Measurements from ENCODE around the gene DTX3.
"Not testable (repeated sequence)": the region's sequence is repeated elsewhere in the genome, so short reads cannot be mapped to it uniquely, and the experiment has no call there.

The DTX3 gene

DNA sequence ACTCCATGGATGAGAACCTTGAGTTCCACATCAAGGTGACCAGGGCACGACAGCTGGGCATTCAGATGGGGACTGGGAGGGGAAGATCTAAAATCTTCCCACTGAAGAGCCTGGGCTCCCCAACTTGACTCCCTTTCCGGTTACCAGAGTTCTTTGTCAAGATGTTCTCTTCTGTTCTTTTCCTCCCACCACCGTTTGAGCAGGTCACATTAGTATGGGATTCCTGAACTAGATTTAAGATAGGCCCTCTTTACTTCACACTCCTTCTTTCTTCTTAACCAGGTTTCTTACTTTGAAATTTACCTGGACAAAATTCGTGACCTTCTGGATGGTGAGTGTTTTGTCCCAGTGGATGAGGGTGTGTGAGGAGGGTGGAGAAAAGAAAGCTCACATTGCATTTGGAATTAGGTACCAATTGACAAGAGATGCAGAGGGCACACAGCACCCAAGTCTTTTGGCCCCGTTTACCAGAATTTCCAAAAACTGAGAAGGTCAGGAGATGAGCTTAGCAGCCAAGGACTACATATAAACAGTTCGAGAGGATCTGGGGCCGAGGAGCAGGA is 40.4 kb upstream of the DTX3 start:
- DNase-seq: no peak
- 100% methylated on average over 4 of the region's 7 CpGs for WGBS (ENCODE audit: insufficient coverage)
- H3K27me3 ChIP-seq (replicated peaks in 2 of 5; ENCODE audit: control insufficient read depth in 4 of 5, insufficient read depth in 5 of 5, low read length in 4 of 5): peaks cover 0 to 6% (median 0%) of the 10 kb centered on the region in 5 experiments
- no peak overlapping the region for H3K4me3 ChIP-seq (ENCODE audit: control insufficient read depth in 1 of 7, extremely low read depth in 1 of 7, insufficient read depth in 4 of 7, low read depth in 2 of 7, low read length in 6 of 7)
- H3K36me3 ChIP-seq (ENCODE audit: control insufficient read depth in 4 of 4, insufficient read depth in 4 of 4, low read length in 3 of 4): peaks cover 0 to 2% (median 0%) of the 10 kb centered on the region in 4 experiments
- no peak overlapping the region for H3K27ac ChIP-seq (ENCODE audit: insufficient read depth in 1 of 2, low read depth in 1 of 2, low read length in 2 of 2, poor library complexity in 1 of 2, severe bottlenecking in 2 of 2)
- no peaks in the 10 kb centered on the region for H3K9me3 ChIP-seq (ENCODE audit: control extremely low read depth in 1 of 5, control insufficient read depth in 4 of 5, insufficient read depth in 2 of 5, low read depth in 1 of 5, low read length in 4 of 5)
- peaks cover 0 to 7% (median 2%) of the 10 kb centered on the region in 4 experiments for H3K4me1 ChIP-seq (ENCODE audit: control extremely low read depth in 1 of 4, control insufficient read depth in 4 of 4, insufficient read depth in 4 of 4, low read length in 3 of 4)
- ChIA-PET POLR2A (interaction anchor here (0.5 kb wide), 1 partner anchor 44 kb away, joined by 3 read pairs; the partner anchor contains the start of gene DDIT3), CTCF (interaction anchor here (0.6 to 3.7 kb wide), 2 partner anchors 19 to 163 kb away, joined by 4 to 15 read pairs; no protein-coding TSS in a partner anchor)

DNA sequence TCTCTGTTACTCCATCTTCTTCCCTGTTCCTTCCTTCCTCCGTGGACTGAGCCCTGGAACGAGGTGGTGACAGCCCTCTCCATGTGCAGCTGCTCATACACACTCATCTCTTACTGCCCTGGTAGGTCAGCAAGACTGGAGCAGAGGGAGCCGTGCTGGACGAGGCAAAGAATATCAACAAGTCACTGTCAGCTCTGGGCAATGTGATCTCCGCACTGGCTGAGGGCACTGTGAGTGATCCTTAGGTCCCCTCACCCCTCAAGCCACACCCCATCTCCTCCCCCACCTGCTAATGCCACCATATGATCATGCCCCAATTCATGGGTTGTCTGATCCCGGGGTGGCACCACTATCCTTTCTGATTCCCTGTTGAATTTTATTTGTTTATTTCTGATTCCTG is 35.8 kb upstream of the DTX3 start:
- ChIA-PET CTCF (interaction anchor here (0.9 to 1.6 kb wide), 4 partner anchors 13 to 54 kb away, joined by 3 to 6 read pairs (median 3); no protein-coding TSS in a partner anchor), POLR2A (no interaction called here)
- DNase-seq: no peak
- peaks cover 0 to 5% (median 0%) of the 10 kb centered on the region in 5 experiments for H3K27me3 ChIP-seq (replicated peaks in 2 of 5; ENCODE audit: control insufficient read depth in 4 of 5, insufficient read depth in 5 of 5, low read length in 4 of 5)
- no peaks in the 10 kb centered on the region for H3K9me3 ChIP-seq (ENCODE audit: control extremely low read depth in 1 of 5, control insufficient read depth in 4 of 5, insufficient read depth in 2 of 5, low read depth in 1 of 5, low read length in 4 of 5)
- WGBS (ENCODE audit: insufficient coverage): 88% methylated on average over 2 of the region's 6 CpGs
- no peak overlapping the region for H3K27ac ChIP-seq (ENCODE audit: insufficient read depth in 1 of 2, low read depth in 1 of 2, low read length in 2 of 2, poor library complexity in 1 of 2, severe bottlenecking in 2 of 2)
- H3K4me3 ChIP-seq (ENCODE audit: control insufficient read depth in 1 of 7, extremely low read depth in 1 of 7, insufficient read depth in 4 of 7, low read depth in 2 of 7, low read length in 6 of 7): no peak overlapping the region
- peaks cover 0 to 9% (median 1%) of the 10 kb centered on the region in 4 experiments for H3K36me3 ChIP-seq (ENCODE audit: control insufficient read depth in 4 of 4, insufficient read depth in 4 of 4, low read length in 3 of 4)
- no peaks in the 10 kb centered on the region for H3K4me1 ChIP-seq (ENCODE audit: control extremely low read depth in 1 of 4, control insufficient read depth in 4 of 4, insufficient read depth in 4 of 4, low read length in 3 of 4)

DNA sequence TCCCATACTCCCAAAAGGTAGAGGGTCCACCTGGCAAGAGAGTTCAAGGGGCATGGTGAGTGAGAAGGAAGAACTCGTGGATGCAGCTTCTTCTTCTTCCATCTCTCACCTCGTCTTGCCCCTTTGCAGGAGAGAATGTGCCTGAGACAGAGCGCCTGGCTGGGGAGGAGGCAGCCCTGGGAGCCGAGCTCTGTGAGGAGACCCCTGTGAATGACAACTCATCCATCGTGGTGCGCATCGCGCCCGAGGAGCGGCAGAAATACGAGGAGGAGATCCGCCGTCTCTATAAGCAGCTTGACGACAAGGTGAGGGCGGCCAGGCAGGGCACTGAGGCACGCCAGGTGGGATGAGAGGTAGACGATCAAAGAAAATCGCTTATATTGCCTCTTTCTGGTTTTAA is 34.8 kb upstream of the DTX3 start:
- Histone ChIP-seq H3K27me3 (replicated peaks in 2 of 5; ENCODE audit: control insufficient read depth in 4 of 5, insufficient read depth in 5 of 5, low read length in 4 of 5) (peaks cover 0 to 2% (median 0%) of the 10 kb centered on the region in 5 experiments), H3K36me3 (ENCODE audit: control insufficient read depth in 4 of 4, insufficient read depth in 4 of 4, low read length in 3 of 4) (peaks cover 0 to 9% (median under 1%) of the 10 kb centered on the region in 4 experiments), H3K4me3 (ENCODE audit: control insufficient read depth in 1 of 7, extremely low read depth in 1 of 7, insufficient read depth in 4 of 7, low read depth in 2 of 7, low read length in 6 of 7) (no peak overlapping the region), H3K4me1 (ENCODE audit: control extremely low read depth in 1 of 4, control insufficient read depth in 4 of 4, insufficient read depth in 4 of 4, low read length in 3 of 4) (no peaks in the 10 kb centered on the region), H3K27ac (ENCODE audit: insufficient read depth in 1 of 2, low read depth in 1 of 2, low read length in 2 of 2, poor library complexity in 1 of 2, severe bottlenecking in 2 of 2) (no peak overlapping the region), H3K9me3 (ENCODE audit: control extremely low read depth in 1 of 5, control insufficient read depth in 4 of 5, insufficient read depth in 2 of 5, low read depth in 1 of 5, low read length in 4 of 5) (no peaks in the 10 kb centered on the region)
- WGBS (ENCODE audit: insufficient coverage): 95% methylated on average over 15 of the region's 18 CpGs
- DNase-seq: no peak
- ChIA-PET CTCF (interaction anchor here (1.5 to 1.6 kb wide), 2 partner anchors 14 to 52 kb away, joined by 3 to 6 read pairs; no protein-coding TSS in a partner anchor), POLR2A (no interaction called here)

DNA sequence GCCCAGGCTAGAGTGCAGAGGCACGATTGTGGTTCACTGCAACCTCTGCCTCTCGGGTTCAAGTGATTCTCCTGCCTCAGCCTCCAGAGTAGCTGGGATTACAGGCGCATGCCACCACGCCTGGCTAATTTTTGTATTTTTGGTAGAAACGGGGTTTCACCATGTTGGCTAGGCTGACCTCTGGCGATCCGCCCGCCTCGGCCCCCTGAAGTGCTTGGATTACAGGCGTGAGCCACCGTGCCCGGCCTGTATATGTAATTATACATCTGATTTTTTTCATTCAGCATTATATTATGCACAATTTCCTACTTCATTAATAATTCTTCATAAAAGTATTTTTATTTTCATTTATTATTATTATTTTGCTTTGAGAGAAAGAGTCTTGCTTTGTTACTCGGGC is 34.2 kb upstream of the DTX3 start:
- DNase-seq, POLR2A ChIA-PET: not testable (repeated sequence)
- CTCF ChIA-PET: interaction anchor here (0.6 to 1.5 kb wide), 2 partner anchors 12 to 50 kb away, joined by 4 to 6 read pairs; no protein-coding TSS in a partner anchor

DNA sequence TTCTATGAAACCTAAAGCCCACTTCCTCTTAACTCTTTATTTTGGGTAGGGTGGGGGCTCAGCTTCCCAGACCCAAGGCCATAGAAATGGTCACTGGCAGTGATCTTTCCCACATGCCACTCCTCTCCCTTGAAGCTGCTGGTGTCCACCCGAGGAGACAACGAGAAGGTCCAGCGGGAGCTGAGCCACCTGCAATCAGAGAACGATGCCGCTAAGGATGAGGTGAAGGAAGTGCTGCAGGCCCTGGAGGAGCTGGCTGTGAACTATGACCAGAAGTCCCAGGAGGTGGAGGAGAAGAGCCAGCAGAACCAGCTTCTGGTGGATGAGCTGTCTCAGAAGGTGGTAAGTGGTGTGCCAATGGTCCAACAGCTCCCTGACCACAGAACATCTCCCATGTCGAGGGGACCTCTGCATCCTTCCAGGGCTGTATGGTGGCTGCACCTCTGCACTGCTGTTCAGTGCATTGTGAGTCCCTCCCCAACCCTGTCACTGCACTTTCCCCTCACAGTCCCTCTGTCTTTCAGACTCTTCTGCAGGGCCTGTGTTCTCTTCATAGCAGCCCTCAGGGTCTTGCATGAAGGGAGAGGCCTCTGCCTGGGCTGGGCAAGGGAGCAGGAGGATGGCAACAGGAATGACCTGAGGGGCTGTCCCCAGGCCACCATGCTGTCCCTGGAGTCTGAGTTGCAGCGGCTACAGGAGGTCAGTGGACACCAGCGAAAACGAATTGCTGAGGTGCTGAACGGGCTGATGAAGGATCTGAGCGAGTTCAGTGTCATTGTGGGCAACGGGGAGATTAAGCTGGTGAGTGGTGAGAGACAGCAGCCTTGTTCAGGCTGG is 32.5 kb upstream of the DTX3 start:
- H3K4me3 ChIP-seq (ENCODE audit: control insufficient read depth in 1 of 7, extremely low read depth in 1 of 7, insufficient read depth in 4 of 7, low read depth in 2 of 7, low read length in 6 of 7): no peak overlapping the region
- H3K9me3 ChIP-seq (ENCODE audit: control extremely low read depth in 1 of 5, control insufficient read depth in 4 of 5, insufficient read depth in 2 of 5, low read depth in 1 of 5, low read length in 4 of 5): no peaks in the 10 kb centered on the region
- peaks cover 0 to 22% (median 5%) of the 10 kb centered on the region in 4 experiments for H3K36me3 ChIP-seq (ENCODE audit: control insufficient read depth in 4 of 4, insufficient read depth in 4 of 4, low read length in 3 of 4)
- no peak for DNase-seq
- 100% methylated on average over 6 of the region's 12 CpGs for WGBS (ENCODE audit: insufficient coverage)
- H3K27ac ChIP-seq (ENCODE audit: insufficient read depth in 1 of 2, low read depth in 1 of 2, low read length in 2 of 2, poor library complexity in 1 of 2, severe bottlenecking in 2 of 2): no peak overlapping the region
- ChIA-PET POLR2A (no interaction called here), CTCF (interaction anchor here (1.0 to 2.3 kb wide), 8 partner anchors 9 to 114 kb away, joined by 3 to 11 read pairs (median 3); no protein-coding TSS in a partner anchor)
- no peaks in the 10 kb centered on the region for H3K4me1 ChIP-seq (ENCODE audit: control extremely low read depth in 1 of 4, control insufficient read depth in 4 of 4, insufficient read depth in 4 of 4, low read length in 3 of 4)
- H3K27me3 ChIP-seq (replicated peaks in 2 of 5; ENCODE audit: control insufficient read depth in 4 of 5, insufficient read depth in 5 of 5, low read length in 4 of 5): peaks cover 0 to 8% (median 0%) of the 10 kb centered on the region in 5 experiments

More for the DNA sequence above, 34.2 kb upstream of the DTX3 start:
- H3K4me3 ChIP-seq (ENCODE audit: control insufficient read depth in 1 of 7, extremely low read depth in 1 of 7, insufficient read depth in 4 of 7, low read depth in 2 of 7, low read length in 6 of 7); H3K4me1 ChIP-seq (ENCODE audit: control extremely low read depth in 1 of 4, control insufficient read depth in 4 of 4, insufficient read depth in 4 of 4, low read length in 3 of 4); H3K27me3 ChIP-seq (replicated peaks in 2 of 5; ENCODE audit: control insufficient read depth in 4 of 5, insufficient read depth in 5 of 5, low read length in 4 of 5); H3K9me3 ChIP-seq (ENCODE audit: control extremely low read depth in 1 of 5, control insufficient read depth in 4 of 5, insufficient read depth in 2 of 5, low read depth in 1 of 5, low read length in 4 of 5); H3K27ac ChIP-seq (ENCODE audit: insufficient read depth in 1 of 2, low read depth in 1 of 2, low read length in 2 of 2, poor library complexity in 1 of 2, severe bottlenecking in 2 of 2): not testable (repeated sequence)
- WGBS (ENCODE audit: insufficient coverage): 100% methylated on average over 2 of the region's 13 CpGs
- peaks cover 0 to 10% (median 3%) of the 10 kb centered on the region in 4 experiments for H3K36me3 ChIP-seq (ENCODE audit: control insufficient read depth in 4 of 4, insufficient read depth in 4 of 4, low read length in 3 of 4)

DNA sequence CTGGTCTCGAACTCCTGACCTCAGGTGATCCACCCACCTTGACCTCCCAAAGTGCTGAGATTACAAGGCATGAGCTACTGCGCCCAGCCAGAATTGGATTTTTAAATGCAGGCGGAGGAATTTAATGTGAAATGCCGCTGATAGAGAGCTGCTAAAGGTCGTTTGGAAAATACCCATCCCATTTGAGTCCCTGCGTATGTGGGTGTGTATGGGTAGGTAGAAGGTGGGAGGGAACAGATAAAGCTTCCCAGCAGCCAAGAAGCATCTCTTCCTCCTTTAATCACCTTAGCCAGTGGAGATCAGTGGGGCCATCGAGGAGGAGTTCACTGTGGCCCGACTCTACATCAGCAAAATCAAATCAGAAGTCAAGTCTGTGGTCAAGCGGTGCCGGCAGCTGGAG is 29.8 kb upstream of the DTX3 start:
- H3K27ac ChIP-seq (ENCODE audit: insufficient read depth in 1 of 2, low read depth in 1 of 2, low read length in 2 of 2, poor library complexity in 1 of 2, severe bottlenecking in 2 of 2): no peak overlapping the region
- H3K4me1 ChIP-seq (ENCODE audit: control extremely low read depth in 1 of 4, control insufficient read depth in 4 of 4, insufficient read depth in 4 of 4, low read length in 3 of 4): no peaks in the 10 kb centered on the region
- 91% methylated on average over 7 of the region's 10 CpGs for WGBS (ENCODE audit: insufficient coverage)
- H3K9me3 ChIP-seq (ENCODE audit: control extremely low read depth in 1 of 5, control insufficient read depth in 4 of 5, insufficient read depth in 2 of 5, low read depth in 1 of 5, low read length in 4 of 5): no peaks in the 10 kb centered on the region
- no peak overlapping the region for H3K4me3 ChIP-seq (ENCODE audit: control insufficient read depth in 1 of 7, extremely low read depth in 1 of 7, insufficient read depth in 4 of 7, low read depth in 2 of 7, low read length in 6 of 7)
- DNase-seq: no peak
- ChIA-PET CTCF (interaction anchor here (1.1 to 2.5 kb wide), 11 partner anchors 9 to 85 kb away, joined by 3 to 12 read pairs (median 3); no protein-coding TSS in a partner anchor), POLR2A (no interaction called here)
- H3K36me3 ChIP-seq (ENCODE audit: control insufficient read depth in 4 of 4, insufficient read depth in 4 of 4, low read length in 3 of 4): peaks cover 0 to 20% (median 7%) of the 10 kb centered on the region in 4 experiments
- H3K27me3 ChIP-seq (replicated peaks in 2 of 5; ENCODE audit: control insufficient read depth in 4 of 5, insufficient read depth in 5 of 5, low read length in 4 of 5): peaks cover 0 to 11% (median 0%) of the 10 kb centered on the region in 5 experiments
